ENCODE measurements around the gene LDLRAD3.

Gene LDLRAD3

GRCh38 chr11:36070213-36070953, 126.5 kb downstream of the LDLRAD3 start:
- H3K36me3 Mint-ChIP-seq = no peaks in the 10 kb centered on the region
- peaks cover 3% of the 10 kb centered on the region for H3K9me3 Mint-ChIP-seq
- no peaks in the 10 kb centered on the region for H3K4me1 Mint-ChIP-seq
- no peak for DNase-seq (ENCODE audit: low spot score in 2 of 2)
- ATAC-seq = no peak
- no peak overlapping the region for H3K4me3 Mint-ChIP-seq
- H3K27ac Mint-ChIP-seq = no peak overlapping the region

- H3K27ac Mint-ChIP-seq = no peak overlapping the region
- no peak for DNase-seq (ENCODE audit: low spot score in 2 of 2)
- no peaks in the 10 kb centered on the region for H3K4me1 Mint-ChIP-seq
- no peak for ATAC-seq
- peaks cover 3% of the 10 kb centered on the region for H3K9me3 Mint-ChIP-seq
- no peak overlapping the region for H3K4me3 Mint-ChIP-seq
- H3K36me3 Mint-ChIP-seq = no peaks in the 10 kb centered on the region
These were observed 127.1 kb downstream of the LDLRAD3 start for GRCh38 chr11:36070954-36071330.

GRCh38 chr11:36071917-36072500, 128.1 kb downstream of the LDLRAD3 start:
- H3K36me3 Mint-ChIP-seq = no peaks in the 10 kb centered on the region
- no peak overlapping the region for H3K27ac Mint-ChIP-seq
- peaks cover under 1% of the 10 kb centered on the region for H3K9me3 Mint-ChIP-seq
- no peak overlapping the region for H3K4me3 Mint-ChIP-seq
- DNase-seq (ENCODE audit: low spot score in 2 of 2) (no peak), ATAC-seq (peak; percentile 23)
- no peaks in the 10 kb centered on the region for H3K4me1 Mint-ChIP-seq

GRCh38 chr11:36073411-36074203, 129.7 kb downstream of the LDLRAD3 start:
- no peaks in the 10 kb centered on the region for H3K9me3 Mint-ChIP-seq
- no peak for DNase-seq (ENCODE audit: low spot score in 2 of 2)
- H3K4me3 Mint-ChIP-seq = no peak overlapping the region
- no peak overlapping the region for H3K27ac Mint-ChIP-seq
- ATAC-seq = no peak
- no peaks in the 10 kb centered on the region for H3K36me3 Mint-ChIP-seq
- no peaks in the 10 kb centered on the region for H3K4me1 Mint-ChIP-seq

- no peak for DNase-seq (ENCODE audit: low spot score in 2 of 2)
These were observed 131.1 kb downstream of the LDLRAD3 start for GRCh38 chr11:36074941-36075431.

GRCh38 chr11:36077368-36077767, 133.5 kb downstream of the LDLRAD3 start:
- Mint-ChIP-seq H3K4me1 (no peaks in the 10 kb centered on the region), H3K9me3 (no peaks in the 10 kb centered on the region), H3K4me3 (no peak overlapping the region), H3K27ac (no peak overlapping the region), H3K36me3 (no peaks in the 10 kb centered on the region)
- ATAC-seq (no peak), DNase-seq (ENCODE audit: low spot score in 2 of 2) (no peak)

More at GRCh38 chr11:36074941-36075431, 131.1 kb downstream of the LDLRAD3 start:
- H3K36me3 Mint-ChIP-seq = no peaks in the 10 kb centered on the region
- ATAC-seq = no peak
- no peak overlapping the region for H3K27ac Mint-ChIP-seq
- H3K4me1 Mint-ChIP-seq = no peaks in the 10 kb centered on the region
- no peak overlapping the region for H3K4me3 Mint-ChIP-seq
- no peaks in the 10 kb centered on the region for H3K9me3 Mint-ChIP-seq

- Mint-ChIP-seq H3K4me1 (no peaks in the 10 kb centered on the region), H3K27ac (no peak overlapping the region), H3K36me3 (no peaks in the 10 kb centered on the region), H3K4me3 (no peak overlapping the region), H3K9me3 (no peaks in the 10 kb centered on the region)
- peak; percentile 9 for ATAC-seq
- no peak for DNase-seq (ENCODE audit: low spot score in 2 of 2)
These were observed 134.2 kb downstream of the LDLRAD3 start for GRCh38 chr11:36077886-36078685.

GRCh38 chr11:36078686-36079055, 134.8 kb downstream of the LDLRAD3 start:
- DNase-seq (ENCODE audit: low spot score in 2 of 2) = no peak
- Mint-ChIP-seq H3K9me3 (no peaks in the 10 kb centered on the region), H3K4me1 (no peaks in the 10 kb centered on the region), H3K4me3 (no peak overlapping the region), H3K36me3 (no peaks in the 10 kb centered on the region), H3K27ac (no peak overlapping the region)
- ATAC-seq = peak; percentile 17

- Mint-ChIP-seq H3K4me1 (no peaks in the 10 kb centered on the region), H3K9me3 (no peaks in the 10 kb centered on the region), H3K27ac (no peak overlapping the region), H3K4me3 (no peak overlapping the region), H3K36me3 (no peaks in the 10 kb centered on the region)
- no peak for ATAC-seq
- no peak for DNase-seq (ENCODE audit: low spot score in 2 of 2)
These were observed 136.2 kb downstream of the LDLRAD3 start for GRCh38 chr11:36079878-36080675.

GRCh38 chr11:36081274-36081945, 137.5 kb downstream of the LDLRAD3 start:
- DNase-seq (ENCODE audit: low spot score in 2 of 2) (no peak), ATAC-seq (no peak)
- Mint-ChIP-seq H3K4me3 (no peak overlapping the region), H3K36me3 (no peaks in the 10 kb centered on the region), H3K27ac (no peak overlapping the region), H3K4me1 (no peaks in the 10 kb centered on the region), H3K9me3 (peaks cover 4% of the 10 kb centered on the region)

- Mint-ChIP-seq H3K4me3 (no peak overlapping the region), H3K36me3 (no peaks in the 10 kb centered on the region), H3K9me3 (peaks cover 4% of the 10 kb centered on the region), H3K4me1 (no peaks in the 10 kb centered on the region), H3K27ac (no peak overlapping the region)
- ATAC-seq (no peak), DNase-seq (ENCODE audit: low spot score in 2 of 2) (no peak)
These were observed 142.5 kb downstream of the LDLRAD3 start for GRCh38 chr11:36086366-36086765.

GRCh38 chr11:36088266-36088972, 144.6 kb downstream of the LDLRAD3 start:
- H3K9me3 Mint-ChIP-seq = peaks cover 4% of the 10 kb centered on the region
- no peak overlapping the region for H3K27ac Mint-ChIP-seq
- H3K4me3 Mint-ChIP-seq = no peak overlapping the region
- DNase-seq (ENCODE audit: low spot score in 2 of 2) (no peak), ATAC-seq (peak; percentile 64)
- no peaks in the 10 kb centered on the region for H3K36me3 Mint-ChIP-seq
- no peaks in the 10 kb centered on the region for H3K4me1 Mint-ChIP-seq

- Mint-ChIP-seq H3K4me3 (no peak overlapping the region), H3K36me3 (no peaks in the 10 kb centered on the region), H3K27ac (no peak overlapping the region), H3K4me1 (no peaks in the 10 kb centered on the region), H3K9me3 (peaks cover 4% of the 10 kb centered on the region)
- no peak for DNase-seq (ENCODE audit: low spot score in 2 of 2)
- ATAC-seq = no peak
These were observed 146.1 kb downstream of the LDLRAD3 start for GRCh38 chr11:36089920-36090319.

Data from stimulated activated effector memory CD8-positive, alpha-beta T cell treated with anti-CD3 and anti-CD28 coated beads, Interleukin-12 subunit alpha, Interleukin-12 subunit beta, amount 100 ng/mL, for 72 hours (primary cell).